Forelimb muscle (tissue), 1 donor: ENCODE data around the gene TRIM65. TPM values are rescaled to one million over a fixed set of nuclear protein-coding genes. Genes with fewer than 3 reads are reported as not detected.

Source experiments
- DNase-seq: peaks from one replicate; pipeline ENCODE4 v3.0.0-alpha.2; 2013; ENCODE audit warnings: low read depth
- polyA plus RNA-seq: library from polyadenylated mRNA; unstranded; fragments of 120-200 nt; gene quantifications from one replicate; pipeline ENCODE4 v1.2.1, GENCODE V29; 2013; ENCODE audit not compliant: insufficient read length

Gene TRIM65
- polyA plus RNA-seq: 16.4 TPM

GRCh38 chr17:75896415-75897159 is at the start of gene TRIM65:
TSS of gene TRIM65 (minus strand) at chr17:75896951. CDS start at chr17:75896937, 14 bp downstream.
- no peak for DNase-seq

- DNase-seq: no peak
These were observed 48.5 kb upstream of the TRIM65 start for GRCh38 chr17:75945211-75945610.

- DNase-seq: no peak
These were observed 46.7 kb upstream of the TRIM65 start for GRCh38 chr17:75943491-75943890.

GRCh38 chr17:75942473-75942872 is 45.7 kb upstream of the TRIM65 start:
- no peak for DNase-seq

- no peak for DNase-seq
These were observed 44.7 kb upstream of the TRIM65 start for GRCh38 chr17:75941442-75941819.

GRCh38 chr17:75940727-75941441 is 44.1 kb upstream of the TRIM65 start, which contains the start of gene FBF1:
TSS of gene FBF1 (minus strand) at chr17:75941042. CDS start at chr17:75938149, 2,893 bp downstream.
- DNase-seq: peak; percentile 65

GRCh38 chr17:75937652-75938051 is 40.9 kb upstream of the TRIM65 start:
- DNase-seq: no peak

- no peak for DNase-seq
These were observed 37.1 kb upstream of the TRIM65 start for GRCh38 chr17:75933808-75934207.

- DNase-seq: no peak
These were observed 36.1 kb upstream of the TRIM65 start for GRCh38 chr17:75932852-75933251.

- no peak for DNase-seq
These were observed 34.3 kb upstream of the TRIM65 start for GRCh38 chr17:75931062-75931461.

GRCh38 chr17:75927286-75927922 is 30.7 kb upstream of the TRIM65 start:
- DNase-seq: no peak

GRCh38 chr17:75926456-75926855 is 29.7 kb upstream of the TRIM65 start:
- no peak for DNase-seq

GRCh38 chr17:75925912-75926311 is 29.2 kb upstream of the TRIM65 start:
- DNase-seq: no peak

- no peak for DNase-seq
These were observed 28.4 kb upstream of the TRIM65 start for GRCh38 chr17:75925103-75925502.

- no peak for DNase-seq
These were observed 26.5 kb upstream of the TRIM65 start for GRCh38 chr17:75922963-75923874.

- DNase-seq: no peak
These were observed 25.6 kb upstream of the TRIM65 start for GRCh38 chr17:75922173-75922961.

- no peak for DNase-seq
These were observed 24.8 kb upstream of the TRIM65 start for GRCh38 chr17:75921596-75921995.

- no peak for DNase-seq
These were observed 23.4 kb upstream of the TRIM65 start for GRCh38 chr17:75920045-75920560.

GRCh38 chr17:75919611-75920010 is 22.9 kb upstream of the TRIM65 start:
- DNase-seq: no peak

- no peak for DNase-seq
These were observed 21.2 kb upstream of the TRIM65 start for GRCh38 chr17:75917917-75918445.
